Measurements from ENCODE around the gene PTPN4. TPM values are rescaled to one million over a fixed set of nuclear protein-coding genes. Genes with fewer than 3 reads are reported as not detected.

The PTPN4 gene
- total and polyA plus RNA-seq, 2 of the 13 experiments (the other 11 are each of a cell fraction or from before 2014, with no cell fraction given): 20.3 to 34.6 TPM

GRCh38 chr2:120012771-120013596 is 253.3 kb downstream of the PTPN4 start, which contains the start of gene EPB41L5 (continued):
- TF ChIP-seq, protein P1, sequence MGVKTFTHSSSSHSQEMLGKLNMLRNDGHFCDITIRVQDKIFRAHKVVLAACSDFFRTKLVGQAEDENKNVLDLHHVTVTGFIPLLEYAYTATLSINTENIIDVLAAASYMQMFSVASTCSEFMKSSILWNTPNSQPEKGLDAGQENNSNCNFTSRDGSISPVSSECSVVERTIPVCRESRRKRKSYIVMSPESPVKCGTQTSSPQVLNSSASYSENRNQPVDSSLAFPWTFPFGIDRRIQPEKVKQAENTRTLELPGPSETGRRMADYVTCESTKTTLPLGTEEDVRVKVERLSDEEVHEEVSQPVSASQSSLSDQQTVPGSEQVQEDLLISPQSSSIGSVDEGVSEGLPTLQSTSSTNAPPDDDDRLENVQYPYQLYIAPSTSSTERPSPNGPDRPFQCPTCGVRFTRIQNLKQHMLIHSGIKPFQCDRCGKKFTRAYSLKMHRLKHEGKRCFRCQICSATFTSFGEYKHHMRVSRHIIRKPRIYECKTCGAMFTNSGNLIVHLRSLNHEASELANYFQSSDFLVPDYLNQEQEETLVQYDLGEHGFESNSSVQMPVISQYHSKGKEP (CRISPR knock-in tag; IDR thresholded peaks at IDR 0.05): 0 out of 2 replicates have a peak, but pooled peaks have one; percentile 1
- TF ChIP-seq ZFP36L2 (CRISPR knock-in tag; IDR thresholded peaks at IDR 0.05) (no peak), YEATS4 (CRISPR knock-in tag; IDR thresholded peaks at IDR 0.05; ENCODE audit: borderline replicate concordance) (peak; percentile 89; the same call in 1 of the 2 replicates), PPARG (CRISPR knock-in tag; conservative IDR thresholded peaks at IDR 0.05) (peak; percentile 72), ZNF33A (CRISPR knock-in tag; IDR thresholded peaks at IDR 0.05; ENCODE audit: borderline replicate concordance) (peak; percentile 66; the same call in 1 of the 2 replicates), ZBTB3 (CRISPR knock-in tag; IDR thresholded peaks at IDR 0.05; ENCODE audit: borderline replicate concordance, low read depth) (0 out of 2 replicates have a peak, but pooled peaks have one; percentile 15), ZNF451 (CRISPR knock-in tag; IDR thresholded peaks at IDR 0.05) (peak; percentile 92; the same call in 1 of the 2 replicates), ZEB1 (IDR thresholded peaks at IDR 0.05; ENCODE audit: insufficient replicate concordance, low read depth) (peak; percentile 64), ZNF557 (CRISPR knock-in tag; IDR thresholded peaks at IDR 0.05) (no peak), ZNF552 (CRISPR knock-in tag; IDR thresholded peaks at IDR 0.05; ENCODE audit: borderline replicate concordance) (no peak; the same call in 1 of the 2 replicates), ZNF816 (CRISPR knock-in tag; IDR thresholded peaks at IDR 0.05; ENCODE audit: borderline replicate concordance) (no peak), CREBL2 (CRISPR knock-in tag; IDR thresholded peaks at IDR 0.05; ENCODE audit: borderline replicate concordance) (peak; percentile 76; the same call in 1 of the 2 replicates), NR2C2 (CRISPR knock-in tag; IDR thresholded peaks at IDR 0.05; ENCODE audit: borderline replicate concordance) (peak; percentile 65; the same call in 1 of the 2 replicates), ZNF24 (IDR thresholded peaks at IDR 0.05) (0 out of 2 replicates have a peak, but pooled peaks have one; percentile 13), FUBP1 (CRISPR knock-in tag; IDR thresholded peaks at IDR 0.05; ENCODE audit: borderline replicate concordance) (no peak), TIGD3 (CRISPR knock-in tag; IDR thresholded peaks at IDR 0.05; ENCODE audit: borderline replicate concordance) (no peak), ZNF446 (CRISPR knock-in tag; IDR thresholded peaks at IDR 0.05) (peak; percentile 84; the same call in 1 of the 2 replicates)
- TF ChIP-seq, protein P2, sequence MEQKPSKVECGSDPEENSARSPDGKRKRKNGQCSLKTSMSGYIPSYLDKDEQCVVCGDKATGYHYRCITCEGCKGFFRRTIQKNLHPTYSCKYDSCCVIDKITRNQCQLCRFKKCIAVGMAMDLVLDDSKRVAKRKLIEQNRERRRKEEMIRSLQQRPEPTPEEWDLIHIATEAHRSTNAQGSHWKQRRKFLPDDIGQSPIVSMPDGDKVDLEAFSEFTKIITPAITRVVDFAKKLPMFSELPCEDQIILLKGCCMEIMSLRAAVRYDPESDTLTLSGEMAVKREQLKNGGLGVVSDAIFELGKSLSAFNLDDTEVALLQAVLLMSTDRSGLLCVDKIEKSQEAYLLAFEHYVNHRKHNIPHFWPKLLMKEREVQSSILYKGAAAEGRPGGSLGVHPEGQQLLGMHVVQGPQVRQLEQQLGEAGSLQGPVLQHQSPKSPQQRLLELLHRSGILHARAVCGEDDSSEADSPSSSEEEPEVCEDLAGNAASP (CRISPR knock-in tag; IDR thresholded peaks at IDR 0.05; ENCODE audit: borderline replicate concordance): peak; percentile 26; the same call in 1 of the 2 replicates
- TF ChIP-seq, protein P3, sequence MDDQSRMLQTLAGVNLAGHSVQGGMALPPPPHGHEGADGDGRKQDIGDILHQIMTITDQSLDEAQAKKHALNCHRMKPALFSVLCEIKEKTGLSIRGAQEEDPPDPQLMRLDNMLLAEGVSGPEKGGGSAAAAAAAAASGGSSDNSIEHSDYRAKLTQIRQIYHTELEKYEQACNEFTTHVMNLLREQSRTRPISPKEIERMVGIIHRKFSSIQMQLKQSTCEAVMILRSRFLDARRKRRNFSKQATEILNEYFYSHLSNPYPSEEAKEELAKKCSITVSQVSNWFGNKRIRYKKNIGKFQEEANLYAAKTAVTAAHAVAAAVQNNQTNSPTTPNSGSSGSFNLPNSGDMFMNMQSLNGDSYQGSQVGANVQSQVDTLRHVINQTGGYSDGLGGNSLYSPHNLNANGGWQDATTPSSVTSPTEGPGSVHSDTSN (CRISPR knock-in tag; IDR thresholded peaks at IDR 0.05; ENCODE audit: borderline replicate concordance): peak; percentile 67; the same call in 1 of the 2 replicates

Data from HepG2 (cell line).